Right atrium auricular region (tissue), 2 donors: ENCODE measurements around the gene CCDC71L. TPM values are rescaled to one million over a fixed set of nuclear protein-coding genes. Genes with fewer than 3 reads are reported as not detected.

Source experiments
- DNase-seq: peaks from one replicate; pipeline ENCODE4 v3.0.0-alpha.2; 2019; ENCODE audit warnings: low spot score
- H3K27ac ChIP-seq, 2 donors: fragments of 200-600 bp; sonication (generic); 1 replicate in 1 of 2; 2 replicates in 1 of 2; pipeline ENCODE4 v1.5.1; 2016 to 2019
- H3K27me3 ChIP-seq, 2 donors: fragments of 200-600 bp; sonication (generic); one replicate each; pipeline versions ENCODE4 v1.5.1 to v1.6.0; 2017 to 2019
- H3K36me3 ChIP-seq: fragments of 200-600 bp; sonication (generic); one replicate; pipeline ENCODE4 v1.5.1; 2016
- H3K4me1 ChIP-seq, 2 donors: fragments of 200-600 bp; sonication (generic); one replicate each; pipeline versions ENCODE4 v1.5.1 to v1.6.0; 2017 to 2019
- H3K4me3 ChIP-seq, 2 donors: fragments of 200-600 bp; sonication (generic); 1 replicate in 1 of 2; 2 replicates in 1 of 2; pipeline ENCODE4 v1.5.1; 2017 to 2019; ENCODE audit warnings: mild to moderate bottlenecking in 1 of 2, moderate library complexity in 1 of 2
- H3K9me3 ChIP-seq, 2 donors: fragments of 200-600 bp; sonication (generic); one replicate each; pipeline ENCODE4 v1.5.1; 2019
- total RNA-seq, 2 donors: library from RNA; depleted of rRNA; stranded (reverse); fragments of >200 nt; gene quantifications; one replicate each; pipeline ENCODE4 v1.1.0, GENCODE V29; 2016
- TF ChIP-seq, protein P1 (sequence below), 2 donors: fragments of 200-600 bp; sonication (generic); IDR thresholded peaks; one replicate each; pipeline ENCODE4 v1.5.1; 2019; ENCODE audit warnings: antibody characterized with exemption in 2 of 2

The CCDC71L gene
- total RNA-seq, 2 donors from 2014 or later: 17.5 to 20.9 TPM

DNA sequence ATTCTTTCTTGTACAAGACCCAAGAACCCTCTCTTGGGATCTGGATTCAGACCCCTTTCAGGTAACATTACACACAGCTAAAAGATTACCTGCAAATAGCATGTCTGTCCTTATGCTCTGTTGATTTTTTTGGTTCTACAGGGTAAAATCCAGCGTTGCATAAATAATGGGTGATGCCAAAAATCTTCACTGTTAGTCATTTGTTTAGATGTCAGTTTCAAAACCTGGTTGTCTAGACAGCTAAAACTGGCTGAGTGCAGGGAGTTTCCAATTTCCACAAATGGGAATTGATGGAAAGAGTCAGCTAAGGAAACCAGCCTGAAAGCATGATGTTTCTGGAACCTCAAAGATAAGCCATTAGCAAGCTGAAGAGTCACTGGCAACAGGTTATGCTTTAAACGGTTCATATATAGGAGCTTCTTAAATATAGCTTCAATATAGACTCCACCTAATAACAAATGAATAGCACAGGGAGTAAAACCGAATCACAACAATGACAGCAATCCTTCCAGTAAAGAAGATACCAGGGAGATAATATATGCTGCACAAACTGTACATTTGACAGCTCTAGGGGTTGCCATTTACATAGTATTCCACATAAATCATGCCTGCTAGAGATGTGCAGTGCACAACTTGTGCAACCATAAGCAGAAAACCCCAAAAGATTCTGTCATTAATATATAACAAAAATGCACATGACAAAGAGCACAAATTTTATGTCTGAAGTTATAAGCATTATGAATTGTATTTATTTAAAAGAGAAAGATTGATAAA, 20.4 kb downstream of the CCDC71L start:
- no peak overlapping the region for H3K27ac ChIP-seq
- H3K36me3 ChIP-seq: no peaks in the 10 kb centered on the region
- TF ChIP-seq, protein P1, sequence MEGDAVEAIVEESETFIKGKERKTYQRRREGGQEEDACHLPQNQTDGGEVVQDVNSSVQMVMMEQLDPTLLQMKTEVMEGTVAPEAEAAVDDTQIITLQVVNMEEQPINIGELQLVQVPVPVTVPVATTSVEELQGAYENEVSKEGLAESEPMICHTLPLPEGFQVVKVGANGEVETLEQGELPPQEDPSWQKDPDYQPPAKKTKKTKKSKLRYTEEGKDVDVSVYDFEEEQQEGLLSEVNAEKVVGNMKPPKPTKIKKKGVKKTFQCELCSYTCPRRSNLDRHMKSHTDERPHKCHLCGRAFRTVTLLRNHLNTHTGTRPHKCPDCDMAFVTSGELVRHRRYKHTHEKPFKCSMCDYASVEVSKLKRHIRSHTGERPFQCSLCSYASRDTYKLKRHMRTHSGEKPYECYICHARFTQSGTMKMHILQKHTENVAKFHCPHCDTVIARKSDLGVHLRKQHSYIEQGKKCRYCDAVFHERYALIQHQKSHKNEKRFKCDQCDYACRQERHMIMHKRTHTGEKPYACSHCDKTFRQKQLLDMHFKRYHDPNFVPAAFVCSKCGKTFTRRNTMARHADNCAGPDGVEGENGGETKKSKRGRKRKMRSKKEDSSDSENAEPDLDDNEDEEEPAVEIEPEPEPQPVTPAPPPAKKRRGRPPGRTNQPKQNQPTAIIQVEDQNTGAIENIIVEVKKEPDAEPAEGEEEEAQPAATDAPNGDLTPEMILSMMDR (IDR thresholded peaks at IDR 0.05): no peak
- no peak for DNase-seq
- no peaks in the 10 kb centered on the region for H3K9me3 ChIP-seq
- no peak overlapping the region for H3K4me3 ChIP-seq
- H3K4me1 ChIP-seq: no peaks in the 10 kb centered on the region
- H3K27me3 ChIP-seq: no peaks in the 10 kb centered on the region

DNA sequence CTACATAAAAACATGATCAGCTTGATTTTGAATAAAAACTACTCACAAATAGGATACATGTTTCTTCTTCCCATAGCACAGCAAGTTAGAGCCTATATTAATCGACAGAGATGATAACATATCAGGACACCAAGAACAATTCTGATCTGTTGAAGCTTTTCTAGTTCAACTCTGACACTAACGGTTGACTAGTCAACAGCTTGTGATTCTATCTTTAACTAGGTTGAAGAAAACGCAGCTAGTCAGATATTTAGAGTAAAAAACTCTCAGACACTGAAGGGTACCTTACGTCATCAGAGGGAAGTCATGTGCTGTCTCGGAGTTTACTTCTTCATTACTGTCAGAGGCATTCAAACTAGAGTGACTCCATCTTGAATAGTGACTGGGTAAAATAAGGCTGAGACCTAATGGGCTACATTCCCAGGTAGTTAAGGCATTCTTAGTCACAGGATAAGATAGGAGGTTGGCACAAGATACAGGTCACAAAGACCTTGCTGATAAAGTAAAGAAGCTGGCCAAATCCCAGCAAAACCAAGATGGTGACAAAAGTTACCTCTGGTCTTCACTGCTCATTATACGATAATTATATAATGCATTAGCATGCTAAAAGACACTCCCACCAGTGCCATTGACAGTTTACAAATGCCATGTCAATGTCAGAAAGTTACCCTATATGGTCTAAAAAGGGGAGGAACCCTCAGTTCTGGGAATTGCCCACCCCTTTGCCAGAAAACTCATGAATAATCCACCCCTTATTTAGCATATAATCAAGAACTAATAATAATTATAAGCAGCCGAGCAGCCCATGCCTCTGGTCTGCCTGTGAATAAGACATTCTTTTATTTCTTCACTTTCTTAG, 21.3 kb downstream of the CCDC71L start:
- TF ChIP-seq, protein P1 (IDR thresholded peaks at IDR 0.05): no peak
- no peaks in the 10 kb centered on the region for H3K4me1 ChIP-seq
- no peaks in the 10 kb centered on the region for H3K36me3 ChIP-seq
- DNase-seq: no peak
- no peak overlapping the region for H3K4me3 ChIP-seq
- no peaks in the 10 kb centered on the region for H3K9me3 ChIP-seq
- H3K27ac ChIP-seq: no peak overlapping the region
- H3K27me3 ChIP-seq: no peaks in the 10 kb centered on the region

DNA sequence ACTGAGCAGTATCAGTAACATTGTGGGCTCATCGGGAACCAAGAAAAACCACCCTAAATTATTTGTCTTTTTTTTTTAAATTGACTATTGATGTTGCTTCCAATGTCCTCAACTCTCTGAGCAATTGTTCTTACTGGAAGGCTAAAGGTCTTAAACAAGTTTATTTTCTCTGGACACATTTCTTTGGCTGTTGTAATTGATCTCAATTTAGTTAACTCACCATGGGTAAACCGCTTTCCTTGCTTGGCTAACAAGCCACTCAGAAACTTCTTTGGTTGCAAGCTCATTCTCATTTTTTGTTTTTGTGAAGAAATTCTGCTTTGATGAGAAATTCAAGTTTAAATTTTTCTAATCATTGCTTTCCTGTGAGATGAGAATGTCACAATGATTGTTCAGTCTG, 25.5 kb downstream of the CCDC71L start:
- Histone ChIP-seq H3K36me3 (no peaks in the 10 kb centered on the region), H3K27ac (no peak overlapping the region), H3K27me3 (no peaks in the 10 kb centered on the region), H3K4me1 (no peaks in the 10 kb centered on the region), H3K9me3 (no peaks in the 10 kb centered on the region), H3K4me3 (no peak overlapping the region)
- DNase-seq: no peak
- TF ChIP-seq, protein P1 (IDR thresholded peaks at IDR 0.05): no peak

DNA sequence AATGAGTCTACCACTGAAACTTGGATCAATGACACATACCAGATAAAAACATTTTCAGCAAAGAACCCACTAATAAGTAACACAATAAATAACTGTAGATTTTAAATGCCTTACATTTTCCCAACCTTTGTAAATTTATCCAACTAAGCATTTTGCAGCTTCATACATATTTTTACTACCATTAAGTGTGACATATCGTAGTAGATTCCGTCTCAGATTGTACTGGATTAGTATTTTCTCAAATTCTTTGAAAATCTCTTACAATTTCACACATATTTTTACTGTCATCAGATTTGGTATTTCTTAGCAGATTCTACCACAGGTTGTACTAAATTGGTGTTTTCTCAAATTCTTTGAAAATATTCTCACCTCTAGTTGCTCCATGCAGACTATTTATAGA, 26.0 kb downstream of the CCDC71L start:
- no peaks in the 10 kb centered on the region for H3K4me1 ChIP-seq
- H3K4me3 ChIP-seq: no peak overlapping the region
- no peaks in the 10 kb centered on the region for H3K27me3 ChIP-seq
- H3K27ac ChIP-seq: no peak overlapping the region
- H3K9me3 ChIP-seq: no peaks in the 10 kb centered on the region
- TF ChIP-seq, protein P1 (IDR thresholded peaks at IDR 0.05): no peak
- DNase-seq: no peak
- H3K36me3 ChIP-seq: no peaks in the 10 kb centered on the region

DNA sequence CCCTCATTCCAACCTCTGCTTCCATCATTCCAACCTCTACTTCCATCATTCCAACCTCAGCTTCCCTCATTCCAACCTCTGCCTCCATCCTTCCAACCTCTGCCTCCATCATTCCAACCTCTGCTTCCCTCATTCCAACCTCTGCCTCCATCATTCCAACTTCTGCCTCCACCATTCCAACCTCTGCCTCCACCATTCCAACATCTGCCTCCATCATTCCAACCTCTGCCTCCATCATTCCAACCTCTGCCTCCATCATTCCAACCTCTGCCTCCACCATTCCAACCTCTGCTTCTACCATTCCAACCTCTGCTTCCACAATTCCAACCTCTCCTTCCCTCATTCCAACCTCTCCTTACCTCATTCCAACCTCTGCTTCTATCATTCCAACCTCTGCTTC, 30.3 kb downstream of the CCDC71L start:
- Histone ChIP-seq H3K27me3 (no peaks in the 10 kb centered on the region), H3K4me3 (no peak overlapping the region), H3K9me3 (no peaks in the 10 kb centered on the region), H3K27ac (no peak overlapping the region), H3K4me1 (no peaks in the 10 kb centered on the region), H3K36me3 (no peaks in the 10 kb centered on the region)
- DNase-seq: no peak
- TF ChIP-seq, protein P1 (IDR thresholded peaks at IDR 0.05): no peak
